OCI-LY3 (cell line): ENCODE results near the gene ZSWIM6.

ENCODE experiments used
- H2AFZ ChIP-seq: fragments of 200-600, 300-600 bp; shearing (Covaris generic); 2 replicates; pipeline ENCODE4 v1.6.0; 2014; ENCODE audit warnings: antibody characterized with exemption, low read depth, low read length
- H3K27ac ChIP-seq: fragments of 200-600, 300-600 bp; sonication (generic); 2 replicates; pipeline ENCODE4 v1.5.1; 2014; ENCODE audit warnings: mild to moderate bottlenecking, low read length, moderate library complexity, mixed read lengths
- H3K27me3 ChIP-seq: fragments of 200-600, 300-600 bp; sonication (generic); 2 replicates; pipeline ENCODE4 v1.6.1; 2014; ENCODE audit warnings: low read depth, low read length, mixed read lengths
- H3K36me3 ChIP-seq: fragments of 200-600, 300-600 bp; sonication (generic); replicated peaks from 2 replicates; pipeline ENCODE3; 2014; ENCODE audit warnings: low read depth, low read length, mixed read lengths
- H3K4me1 ChIP-seq: fragments of 300-600, 200-600 bp; sonication (generic); 2 replicates; pipeline ENCODE4 v1.6.1; 2014; ENCODE audit warnings: low read length, mixed read lengths
- H3K4me2 ChIP-seq: fragments of 200-600, 300-600 bp; sonication (generic); 2 replicates; pipeline ENCODE4 v1.6.1; 2014; ENCODE audit warnings: low read length, mixed read lengths
- H3K4me3 ChIP-seq: fragments of 300-600, 200-600 bp; sonication (generic); 2 replicates; pipeline ENCODE4 v1.5.1; 2014; ENCODE audit warnings: antibody characterized with exemption, mild to moderate bottlenecking, low read length, moderate library complexity
- H3K79me2 ChIP-seq: fragments of 300-600, 200-600 bp; shearing (Covaris generic); 2 replicates; pipeline ENCODE4 v1.6.1; 2014; ENCODE audit warnings: mild to moderate bottlenecking, low read length, mixed read lengths
- H3K9ac ChIP-seq: fragments of 300-600, 200-600 bp; shearing (Covaris generic); 2 replicates; pipeline ENCODE4 v1.6.0; 2014; ENCODE audit warnings: mild to moderate bottlenecking, low read length, moderate library complexity
- H3K9me3 ChIP-seq: fragments of 200-600, 300-600 bp; shearing (Covaris generic); 2 replicates; pipeline ENCODE4 v1.6.1; 2014; ENCODE audit warnings: low read length, mixed read lengths; ENCODE audit not compliant: insufficient read depth
- H4K20me1 ChIP-seq: fragments of 200-600, 300-600 bp; sonication (generic); 2 replicates; pipeline ENCODE4 v1.6.1; 2016; ENCODE audit warnings: low read length, mixed read lengths; ENCODE audit not compliant: insufficient read depth
- EZH2phosphoT487 ChIP-seq: fragments of 200-600 bp; shearing (Covaris generic); IDR thresholded peaks from 2 replicates; pipeline ENCODE4 v1.6.1; 2018; ENCODE audit warnings: antibody characterized with exemption, mixed run types, low read depth
- TF ChIP-seq, protein P1 (sequence below): fragments of 200-600, 300-600 bp; sonication (generic); IDR thresholded peaks from 2 replicates; pipeline ENCODE4 v1.5.1; 2014; ENCODE audit warnings: antibody characterized with exemption, low read length, low read depth

The ZSWIM6 gene

DNA sequence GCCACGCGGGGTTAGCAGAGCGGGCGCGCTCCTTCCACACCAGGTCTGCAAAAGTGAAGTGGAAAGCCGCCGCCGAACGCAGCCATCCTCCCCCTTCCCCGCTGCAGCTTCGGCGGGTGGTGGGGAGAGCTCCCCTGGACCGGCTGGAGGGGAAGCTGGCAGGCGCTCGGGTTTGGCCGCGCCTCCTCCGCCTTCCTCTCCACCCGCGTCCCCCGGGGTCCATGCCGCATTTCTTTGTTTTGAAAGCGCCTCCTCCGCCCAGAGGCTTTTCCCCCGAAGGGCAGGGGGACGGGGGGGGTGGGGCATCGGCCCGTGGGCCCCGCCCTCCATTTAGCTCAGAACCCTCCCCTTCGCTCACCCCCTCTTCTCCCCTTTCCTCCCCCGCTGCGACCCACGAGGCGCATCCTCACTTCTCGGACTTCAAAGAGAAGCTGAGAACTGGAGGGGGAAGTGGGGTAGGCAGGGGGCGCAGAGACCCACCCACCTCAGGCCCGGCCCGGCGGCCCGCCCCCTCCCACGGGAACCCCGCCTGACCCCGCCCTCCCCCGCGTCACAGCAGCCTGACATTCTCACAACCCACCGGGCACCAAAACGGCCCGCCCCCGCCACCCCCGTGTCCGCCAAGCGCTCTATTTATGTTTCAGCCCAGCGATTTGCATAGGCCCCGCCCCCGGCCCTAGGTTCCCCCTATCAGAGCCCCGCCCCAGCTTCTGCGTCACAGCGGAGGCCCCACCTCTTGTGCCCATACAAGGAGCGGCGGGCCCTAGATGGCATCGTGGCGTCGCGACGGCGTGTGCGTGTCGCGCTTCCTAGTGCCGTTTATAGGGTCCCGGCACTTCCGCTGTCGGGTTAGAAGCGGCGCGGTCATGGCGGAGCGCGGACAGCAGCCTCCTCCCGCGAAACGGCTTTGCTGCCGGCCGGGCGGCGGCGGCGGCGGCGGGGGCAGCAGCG lies at the start of gene ZSWIM6:
ZSWIM6 (plus strand) TSS at position 852 of the 951 bp plus-strand sequence; CDS start at position 867, 15 bp downstream.
- H3K27me3 ChIP-seq: peaks cover 15% of the 10 kb centered on the region

DNA sequence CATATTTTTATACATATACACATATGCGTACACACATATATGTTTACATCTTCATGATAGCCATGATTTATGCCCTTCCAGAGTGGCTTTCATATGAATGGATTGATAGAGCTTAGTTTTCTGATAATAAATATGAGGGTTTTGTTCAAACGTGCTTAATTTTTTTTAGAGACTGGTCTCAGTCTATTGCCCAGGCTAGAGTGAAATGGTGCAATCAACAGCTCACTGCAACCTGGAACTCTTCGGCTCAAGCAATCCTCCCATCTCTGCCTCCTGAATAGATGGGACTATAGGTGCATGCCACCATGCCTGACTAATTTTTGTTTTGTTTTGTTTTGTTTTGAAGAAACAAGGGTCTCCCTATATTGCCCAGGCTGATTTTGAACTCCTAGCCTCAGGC lies 48.6 kb upstream of the ZSWIM6 start:
- TF ChIP-seq EZH2phosphoT487: no peak
- TF ChIP-seq, protein P1, sequence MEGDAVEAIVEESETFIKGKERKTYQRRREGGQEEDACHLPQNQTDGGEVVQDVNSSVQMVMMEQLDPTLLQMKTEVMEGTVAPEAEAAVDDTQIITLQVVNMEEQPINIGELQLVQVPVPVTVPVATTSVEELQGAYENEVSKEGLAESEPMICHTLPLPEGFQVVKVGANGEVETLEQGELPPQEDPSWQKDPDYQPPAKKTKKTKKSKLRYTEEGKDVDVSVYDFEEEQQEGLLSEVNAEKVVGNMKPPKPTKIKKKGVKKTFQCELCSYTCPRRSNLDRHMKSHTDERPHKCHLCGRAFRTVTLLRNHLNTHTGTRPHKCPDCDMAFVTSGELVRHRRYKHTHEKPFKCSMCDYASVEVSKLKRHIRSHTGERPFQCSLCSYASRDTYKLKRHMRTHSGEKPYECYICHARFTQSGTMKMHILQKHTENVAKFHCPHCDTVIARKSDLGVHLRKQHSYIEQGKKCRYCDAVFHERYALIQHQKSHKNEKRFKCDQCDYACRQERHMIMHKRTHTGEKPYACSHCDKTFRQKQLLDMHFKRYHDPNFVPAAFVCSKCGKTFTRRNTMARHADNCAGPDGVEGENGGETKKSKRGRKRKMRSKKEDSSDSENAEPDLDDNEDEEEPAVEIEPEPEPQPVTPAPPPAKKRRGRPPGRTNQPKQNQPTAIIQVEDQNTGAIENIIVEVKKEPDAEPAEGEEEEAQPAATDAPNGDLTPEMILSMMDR: no peak
- Histone ChIP-seq H3K27ac (no peak overlapping the region), H3K79me2 (no peaks in the 10 kb centered on the region), H3K4me1 (peaks cover 20% of the 10 kb centered on the region), H3K9ac (no peak overlapping the region), H3K27me3 (no peaks in the 10 kb centered on the region), H2AFZ (no peak overlapping the region), H3K4me2 (no peak overlapping the region), H3K36me3 (no peaks in the 10 kb centered on the region), H3K4me3 (no peak overlapping the region), H4K20me1 (no peaks in the 10 kb centered on the region), H3K9me3 (no peaks in the 10 kb centered on the region)

More for the DNA sequence above, at the start of gene ZSWIM6:
- H3K36me3 ChIP-seq: peaks cover 5% of the 10 kb centered on the region
- H3K9me3 ChIP-seq: no peaks in the 10 kb centered on the region
- H2AFZ ChIP-seq: peak within 1 kb of the TSS; percentile 78; the same call in 1 of the 2 replicates
- TF ChIP-seq, protein P1: no peak
- no peak for TF ChIP-seq EZH2phosphoT487
- peaks cover 20% of the 10 kb centered on the region for H4K20me1 ChIP-seq
- peak within 1 kb of the TSS; percentile 61 for H3K27ac ChIP-seq
- H3K4me2 ChIP-seq: peak within 1 kb of the TSS; percentile 91
- peak within 1 kb of the TSS; percentile 81 for H3K9ac ChIP-seq
- H3K79me2 ChIP-seq: peaks cover 34% of the 10 kb centered on the region
- peaks cover 32% of the 10 kb centered on the region for H3K4me1 ChIP-seq
- H3K4me3 ChIP-seq: peak within 1 kb of the TSS; percentile 99

DNA sequence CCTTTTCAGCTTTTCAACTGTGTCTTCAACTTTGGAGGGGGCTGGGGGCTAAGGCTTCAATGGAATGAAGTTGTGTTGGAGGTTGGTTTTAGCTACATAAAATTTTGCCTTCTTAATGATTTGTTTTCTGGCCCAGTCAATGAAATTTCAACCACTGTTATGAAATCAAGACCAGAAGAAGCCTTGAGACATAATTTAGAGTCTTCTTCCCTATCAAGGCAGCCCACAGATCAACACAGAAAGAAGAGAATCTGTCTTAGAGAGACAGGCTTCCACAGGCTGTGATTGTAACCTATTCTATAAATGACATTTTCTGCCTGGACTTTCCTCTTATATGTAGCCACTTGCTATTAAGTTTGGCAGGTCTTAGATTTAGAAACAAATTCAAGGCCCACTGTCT lies 46.5 kb upstream of the ZSWIM6 start:
- TF ChIP-seq EZH2phosphoT487: no peak
- TF ChIP-seq, protein P1: no peak
- Histone ChIP-seq H2AFZ (no peak overlapping the region), H3K4me3 (no peak overlapping the region), H3K36me3 (no peaks in the 10 kb centered on the region), H3K4me1 (peaks cover 20% of the 10 kb centered on the region), H3K27ac (no peak overlapping the region), H3K9me3 (no peaks in the 10 kb centered on the region), H3K27me3 (no peaks in the 10 kb centered on the region), H3K4me2 (no peak overlapping the region), H4K20me1 (no peaks in the 10 kb centered on the region), H3K79me2 (no peaks in the 10 kb centered on the region), H3K9ac (no peak overlapping the region)

DNA sequence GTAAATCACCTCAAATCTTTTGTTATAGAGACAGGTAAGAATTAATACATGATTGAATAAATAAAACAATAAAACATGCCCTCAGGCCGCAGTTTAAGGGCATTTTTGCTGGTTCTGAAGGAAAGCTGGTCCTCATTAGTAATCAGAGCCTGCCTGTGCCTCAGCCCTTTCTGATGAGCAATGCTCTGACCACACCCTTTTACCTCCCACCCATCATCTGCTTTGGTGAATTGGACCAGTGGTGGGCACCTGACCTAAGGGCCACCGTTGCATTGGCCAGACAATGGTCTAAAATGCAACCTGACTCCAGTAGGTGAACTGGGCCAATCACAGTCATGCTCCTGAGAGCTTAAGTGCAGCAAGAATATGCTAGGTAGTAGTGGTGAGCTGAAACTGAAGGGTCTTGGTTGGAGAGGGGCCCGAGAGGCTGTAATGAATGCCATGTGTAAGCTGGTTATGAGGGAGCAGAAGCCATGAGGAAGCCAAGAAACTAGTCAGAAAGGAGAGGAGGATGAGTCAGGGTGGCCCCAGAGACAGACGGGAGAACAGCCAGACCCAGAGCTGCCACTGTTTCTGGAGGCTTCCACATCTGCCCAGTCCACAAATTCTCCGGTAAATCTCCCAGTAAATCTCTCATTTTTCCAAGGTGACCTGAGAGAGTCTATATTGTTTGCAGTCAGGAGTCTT lies 45.5 kb upstream of the ZSWIM6 start:
- no peak overlapping the region for H3K27ac ChIP-seq
- no peaks in the 10 kb centered on the region for H3K79me2 ChIP-seq

More for the DNA sequence above, 45.5 kb upstream of the ZSWIM6 start:
- H3K4me3 ChIP-seq: no peak overlapping the region
- H4K20me1 ChIP-seq: no peaks in the 10 kb centered on the region
- H3K27me3 ChIP-seq: no peaks in the 10 kb centered on the region
- TF ChIP-seq, protein P1: no peak
- no peak for TF ChIP-seq EZH2phosphoT487
- no peaks in the 10 kb centered on the region for H3K36me3 ChIP-seq
- H3K4me1 ChIP-seq: peaks cover 10% of the 10 kb centered on the region; the same call in 1 of the 2 replicates
- H2AFZ ChIP-seq: no peak overlapping the region
- H3K9me3 ChIP-seq: no peaks in the 10 kb centered on the region
- H3K4me2 ChIP-seq: no peak overlapping the region
- no peak overlapping the region for H3K9ac ChIP-seq
